GM18951 (cell line): ENCODE results near the gene CHKA.
"Not testable (repeated sequence)": the region's sequence is repeated elsewhere in the genome, so short reads cannot be mapped to it uniquely, and the experiment has no call there.

ENCODE experiments used
- POLR2A ChIP-seq: IDR thresholded peaks from 4 replicates; pipeline ENCODE4 v1.6.1; 2011; ENCODE audit warnings: mild to moderate bottlenecking; ENCODE audit not compliant: insufficient read length, insufficient read depth; ENCODE audit errors: extremely low read depth
- in situ Hi-C: fragments of 300-500 bp; cut with MboI; formaldehyde crosslinking; loops from one replicate; pipeline ENCODE4 v1.12.0; 2022; ENCODE audit warnings: low sequenced_read_pairs, mixed read lengths, inconsistent platforms; ENCODE audit not compliant: unreplicated experiment

CHKA gene

GRCh38 chr11:68117853-68118470, 3.2 kb downstream of the CHKA start:
- in situ Hi-C loops, result no loop called here
- no peak for TF ChIP-seq POLR2A

DNA sequence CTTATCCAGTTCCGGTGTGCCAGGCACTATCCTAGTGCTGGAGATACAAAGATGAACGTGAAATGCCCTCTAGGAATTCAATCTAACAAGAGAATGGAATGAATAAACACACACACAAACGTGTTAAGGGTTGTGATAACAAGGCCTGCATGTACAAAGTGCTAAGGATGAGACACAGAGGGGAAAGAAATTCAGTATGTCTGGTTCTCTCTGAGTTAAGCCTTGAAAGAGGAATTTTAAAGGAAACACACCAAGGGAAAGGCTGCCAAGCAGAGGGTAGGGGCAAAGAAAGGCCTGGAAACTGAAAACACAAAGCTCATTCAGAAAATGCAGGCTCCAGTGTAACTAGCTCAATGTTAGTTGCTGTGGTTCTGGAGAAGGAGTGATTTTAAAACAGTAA, 4.2 kb downstream of the CHKA start:
- TF ChIP-seq POLR2A, result no peak
- in situ Hi-C loops, result no loop called here

DNA sequence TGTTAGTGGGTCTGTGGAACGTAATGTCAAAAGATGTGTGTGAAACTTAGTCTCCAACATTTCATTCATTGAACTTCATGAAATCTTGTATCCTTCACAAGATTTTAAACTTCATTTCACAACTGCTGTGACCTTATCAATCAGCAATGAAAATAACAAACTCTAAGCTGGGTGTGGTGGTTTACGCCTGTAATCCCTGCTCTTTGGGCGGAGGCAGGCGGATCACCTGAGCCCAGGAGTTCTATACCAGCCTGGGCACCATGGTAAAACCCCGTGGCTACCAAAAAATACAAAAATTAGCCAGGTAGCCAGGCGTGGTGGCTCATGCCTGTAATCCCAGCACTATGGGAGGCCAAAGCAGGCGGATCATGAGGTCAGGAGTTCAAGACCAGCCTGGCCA, 5.1 kb downstream of the CHKA start:
- TF ChIP-seq POLR2A, result no peak
- in situ Hi-C loops, result no loop called here

GRCh38 chr11:68115285-68115684, 5.9 kb downstream of the CHKA start:
- in situ Hi-C loops, result no loop called here

GRCh38 chr11:68113986-68114385, 7.2 kb downstream of the CHKA start:
- no peak for TF ChIP-seq POLR2A
- in situ Hi-C loops, result no loop called here

More at GRCh38 chr11:68115285-68115684, 5.9 kb downstream of the CHKA start:
- no peak for TF ChIP-seq POLR2A

- in situ Hi-C loops, result no loop called here
Observed at GRCh38 chr11:68107689-68108088, 13.5 kb downstream of the CHKA start.

DNA sequence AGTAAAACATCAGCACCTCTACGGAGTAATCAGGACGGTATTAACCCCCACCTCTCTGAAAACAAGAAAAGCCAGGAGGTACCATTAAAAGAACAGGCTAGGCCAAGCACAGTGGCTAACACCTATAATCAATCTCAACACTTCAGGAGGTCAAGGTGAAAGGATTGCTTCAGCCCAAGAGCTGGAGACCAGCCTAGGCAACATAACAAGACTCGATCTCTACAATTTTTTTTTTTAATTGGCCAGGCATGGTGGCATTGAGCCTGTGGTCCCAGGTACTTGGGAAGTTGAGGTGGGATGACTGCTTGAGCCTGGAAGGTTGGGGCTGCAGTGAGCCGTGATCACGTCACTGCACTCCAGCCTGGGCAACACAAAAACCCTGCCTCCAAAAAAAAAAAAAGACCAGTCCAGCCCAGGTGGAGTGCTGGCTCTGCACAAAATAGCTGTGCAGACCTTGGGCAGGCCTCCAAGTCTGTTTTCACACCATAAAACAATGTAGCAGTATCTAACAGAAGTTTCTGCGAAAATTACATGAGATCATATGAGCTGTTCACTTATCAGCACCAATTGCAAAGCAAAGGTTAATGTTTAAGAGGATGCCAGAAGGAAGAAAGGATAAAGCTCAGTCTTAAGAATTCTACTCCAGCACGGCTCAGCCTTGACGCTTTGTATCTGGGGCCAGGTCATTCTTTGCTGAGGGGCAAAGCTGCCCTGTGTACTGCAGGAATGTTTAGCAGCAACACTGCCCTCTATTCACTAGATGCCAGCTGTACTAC, 14.8 kb downstream of the CHKA start:
- no peak for TF ChIP-seq POLR2A
- in situ Hi-C loops, result no loop called here

More at GRCh38 chr11:68107689-68108088, 13.5 kb downstream of the CHKA start:
- no peak for TF ChIP-seq POLR2A

DNA sequence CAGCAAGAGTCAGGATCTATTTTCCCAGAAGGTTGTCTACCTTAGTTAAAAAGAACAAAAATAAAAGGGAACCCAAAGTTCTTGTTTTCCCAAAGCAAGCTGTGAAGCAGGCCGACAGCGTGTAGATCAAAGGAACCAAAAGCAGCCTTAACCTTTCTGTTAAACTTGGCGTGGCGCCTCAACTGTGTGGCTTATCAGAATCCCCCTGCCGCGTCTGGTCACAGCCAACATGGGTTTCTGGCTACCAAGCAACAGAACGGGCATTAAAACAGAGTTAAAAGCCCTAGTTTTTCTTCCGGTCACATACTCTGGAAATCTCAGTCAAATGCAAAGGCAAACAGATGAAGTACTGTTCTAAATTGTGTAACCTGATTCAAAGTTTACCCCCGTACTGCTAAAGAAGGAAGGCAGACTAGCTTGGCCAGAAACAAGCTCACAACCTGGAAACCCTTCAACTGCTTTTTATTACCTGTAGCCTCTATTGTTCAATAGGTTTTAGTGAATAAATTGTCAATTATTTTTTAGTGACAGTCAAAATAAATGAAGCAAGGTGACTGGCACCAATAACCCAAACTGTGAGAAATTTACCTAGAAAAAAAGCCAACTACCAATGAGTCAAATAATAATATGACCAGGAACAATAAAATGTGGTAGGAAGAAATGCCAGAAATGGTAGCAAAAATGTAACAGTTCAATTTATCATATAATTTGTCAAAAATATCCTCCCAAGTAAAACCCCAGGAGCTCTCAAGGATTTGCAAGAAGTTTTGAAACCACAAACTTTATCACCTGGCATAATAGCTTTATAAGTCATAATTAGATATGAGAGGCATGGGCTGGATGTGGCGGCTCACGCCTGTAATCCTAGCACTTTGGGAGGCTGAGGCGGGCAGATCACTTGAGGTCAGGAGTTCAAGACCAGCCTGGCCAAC, 21.4 kb downstream of the CHKA start:
- in situ Hi-C loops, result no loop called here
- no peak for TF ChIP-seq POLR2A

DNA sequence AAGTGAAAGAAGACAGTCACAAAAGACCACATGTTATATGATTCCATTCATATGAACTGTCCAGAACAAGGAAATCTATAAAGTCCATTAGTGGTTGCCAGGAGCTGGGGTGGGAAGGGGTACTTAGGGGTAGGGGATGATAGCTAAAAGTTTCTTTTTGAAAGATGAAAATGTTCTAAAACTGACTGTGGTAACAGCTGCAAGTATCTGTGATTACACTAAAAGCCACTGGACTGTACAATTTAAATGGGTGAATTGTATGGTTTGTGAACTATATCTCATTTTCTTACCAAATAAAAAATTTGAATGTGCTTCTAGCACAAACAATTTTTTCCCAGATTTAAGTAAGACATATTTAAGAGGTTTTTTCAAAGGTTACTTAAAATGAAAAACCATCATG, 22.1 kb downstream of the CHKA start:
- in situ Hi-C loops, result no loop called here
- no peak for TF ChIP-seq POLR2A

DNA sequence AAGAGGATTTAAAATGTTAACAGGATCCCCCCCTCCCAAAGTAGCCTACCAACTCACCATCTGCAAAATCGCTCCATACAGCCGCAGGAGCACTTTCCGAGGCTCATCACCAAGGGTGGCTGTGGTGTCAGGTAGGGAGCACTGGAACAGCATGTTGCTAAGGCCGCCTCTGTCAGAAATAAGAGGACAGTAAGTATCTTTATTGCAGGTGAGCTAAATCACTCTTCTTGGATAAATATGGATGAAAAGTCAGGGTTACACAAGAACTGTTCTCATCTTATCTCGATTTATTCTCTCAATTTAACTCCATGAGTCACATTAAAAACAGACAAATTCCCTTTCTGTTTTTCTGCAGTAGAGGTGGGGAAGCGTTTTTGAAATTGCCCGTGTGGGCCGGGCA, 24.2 kb downstream of the CHKA start:
- TF ChIP-seq POLR2A, result no peak
- in situ Hi-C loops, result no loop called here

GRCh38 chr11:68093565-68093964, 27.6 kb downstream of the CHKA start:
- in situ Hi-C loops, result no loop called here
- TF ChIP-seq POLR2A, result no peak

DNA sequence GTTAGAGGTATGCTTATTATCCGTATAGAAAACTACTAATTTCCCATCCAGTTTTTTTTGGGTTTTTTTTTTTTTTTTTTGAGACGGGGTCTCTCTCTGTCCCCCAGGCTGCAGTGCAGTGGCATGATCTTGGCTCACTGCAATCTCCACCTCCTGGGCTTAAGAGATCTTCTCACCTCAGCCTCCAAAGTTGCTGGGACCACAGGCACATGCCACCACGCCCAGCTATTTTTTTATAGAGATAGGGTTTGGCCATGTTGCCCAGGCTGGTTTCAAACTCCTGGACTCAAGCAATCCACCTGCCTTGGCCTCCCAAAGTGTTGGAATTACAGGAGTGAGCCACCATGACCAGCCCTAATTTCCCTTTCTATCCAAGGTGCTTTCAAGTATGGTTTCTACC, 28.2 kb downstream of the CHKA start:
- in situ Hi-C loops, result not testable (repeated sequence)

DNA sequence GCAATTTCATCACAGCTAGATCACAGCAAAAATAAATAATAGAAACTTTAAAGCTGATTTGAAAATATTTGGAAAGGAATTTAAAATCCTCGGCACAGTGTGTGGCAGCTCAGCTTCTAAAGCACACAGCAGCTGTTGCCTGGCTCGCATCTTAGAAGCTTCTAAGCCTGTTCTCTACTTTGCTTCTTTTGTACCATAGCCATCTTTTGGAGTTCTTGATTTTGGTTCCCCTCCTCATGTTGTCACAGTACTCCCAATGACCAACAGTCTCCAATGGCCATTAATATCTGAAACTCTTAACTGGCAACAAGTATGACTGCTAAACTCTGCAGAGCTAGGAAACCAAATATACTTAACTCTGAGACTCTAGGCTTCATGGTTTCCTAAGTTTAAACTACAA, 28.8 kb downstream of the CHKA start:
- no peak for TF ChIP-seq POLR2A
- in situ Hi-C loops, result no loop called here

- in situ Hi-C loops, result no loop called here
- TF ChIP-seq POLR2A, result no peak
Observed at GRCh38 chr11:68090706-68091105, 30.5 kb downstream of the CHKA start.

DNA sequence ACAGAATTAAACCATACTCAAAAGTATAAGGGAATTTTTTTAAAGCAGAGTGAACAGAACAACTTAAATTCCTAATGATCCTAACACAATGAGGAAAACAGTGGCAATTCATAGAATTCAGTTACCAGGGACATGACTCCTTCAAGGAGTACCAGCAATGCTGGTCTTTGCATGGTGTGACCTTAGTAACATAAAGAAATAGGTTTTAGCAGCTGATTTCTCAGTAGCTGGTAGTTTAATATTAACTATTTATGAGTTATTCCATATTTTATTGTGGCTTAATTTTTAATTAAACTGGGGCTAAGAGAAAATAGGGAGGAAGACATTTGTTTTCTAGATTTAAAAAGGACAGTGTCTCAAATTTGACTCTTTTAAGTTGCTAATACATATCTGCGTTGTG, 30.9 kb downstream of the CHKA start:
- in situ Hi-C loops, result no loop called here
- TF ChIP-seq POLR2A, result no peak
